HG03108 (cell line): ENCODE data around the gene PRKCZ.
"Not testable (repeated sequence)": the region's sequence is repeated elsewhere in the genome, so short reads cannot be mapped to it uniquely, and the experiment has no call there.

ENCODE experiments used
- ATAC-seq: cut with Tn5 transposase; IDR thresholded peaks from one replicate; pipeline ENCODE4 v1.9.1; 2021; ENCODE audit warnings: moderate library complexity; ENCODE audit not compliant: unreplicated experiment

PRKCZ gene

GRCh38 chr1:2081326-2081885 lies 31.2 kb downstream of the PRKCZ start:
- no peak for ATAC-seq

GRCh38 chr1:2082064-2082463 lies 31.9 kb downstream of the PRKCZ start:
- ATAC-seq: no peak

- no peak for ATAC-seq
These were observed 33.5 kb downstream of the PRKCZ start for GRCh38 chr1:2083666-2084065.

- no peak for ATAC-seq
These were observed 34.1 kb downstream of the PRKCZ start for GRCh38 chr1:2084306-2084705.

GRCh38 chr1:2085080-2085479 lies 34.9 kb downstream of the PRKCZ start:
- ATAC-seq: no peak

GRCh38 chr1:2086446-2087078 lies 36.4 kb downstream of the PRKCZ start:
- no peak for ATAC-seq

GRCh38 chr1:2087766-2088165 lies 37.6 kb downstream of the PRKCZ start:
- no peak for ATAC-seq

- no peak for ATAC-seq
These were observed 38.2 kb downstream of the PRKCZ start for GRCh38 chr1:2088458-2088857.

GRCh38 chr1:2089051-2089450 lies 38.8 kb downstream of the PRKCZ start:
- ATAC-seq: no peak

GRCh38 chr1:2090216-2090890 lies 40.1 kb downstream of the PRKCZ start:
- no peak for ATAC-seq

GRCh38 chr1:2091611-2092604 lies 41.7 kb downstream of the PRKCZ start:
- ATAC-seq: no peak

GRCh38 chr1:2093055-2093454 lies 42.8 kb downstream of the PRKCZ start:
- no peak for ATAC-seq

GRCh38 chr1:2093636-2094035 lies 43.4 kb downstream of the PRKCZ start:
- no peak for ATAC-seq

GRCh38 chr1:2094269-2095158 lies 44.3 kb downstream of the PRKCZ start:
- ATAC-seq: not testable (repeated sequence)

GRCh38 chr1:2095394-2095793 lies 45.2 kb downstream of the PRKCZ start:
- no peak for ATAC-seq

GRCh38 chr1:2095981-2096736 lies 45.9 kb downstream of the PRKCZ start:
- ATAC-seq: no peak

- no peak for ATAC-seq
These were observed 47.4 kb downstream of the PRKCZ start for GRCh38 chr1:2097386-2098300.

- no peak for ATAC-seq
These were observed 48.1 kb downstream of the PRKCZ start for GRCh38 chr1:2098301-2098698.
